ENCODE data around the gene HDAC5. TPM values are rescaled to one million over a fixed set of nuclear protein-coding genes. Genes with fewer than 3 reads are reported as not detected.
"Not testable (repeated sequence)": the region's sequence is repeated elsewhere in the genome, so short reads cannot be mapped to it uniquely, and the experiment has no call there.

Gene HDAC5
- total RNA-seq, 2 donors from 2014 or later = 71.2 to 145 TPM

- TF ChIP-seq POLR2A (IDR thresholded peaks at IDR 0.05) = no peak
- TF ChIP-seq POLR2AphosphoS5 (IDR thresholded peaks at IDR 0.05) = no peak
- TF ChIP-seq CTCF (IDR thresholded peaks at IDR 0.05) = no peak
- DNase-seq (ENCODE audit: low spot score) = no peak
- 56% methylated on average over 3 of the region's 3 CpGs for WGBS
- Histone ChIP-seq H3K4me3 (no peak overlapping the region), H3K27ac (no peak overlapping the region), H3K36me3 (no peaks in the 10 kb centered on the region), H3K27me3 (replicated peaks; ENCODE audit: insufficient read depth) (no peaks in the 10 kb centered on the region), H3K9me3 (no peaks in the 10 kb centered on the region), H3K4me1 (replicated peaks) (peaks cover 17% of the 10 kb centered on the region)
- intact Hi-C loops (cut with DNase I) = no loop called here
Observed at GRCh38 chr17:44105941-44106340, 17.5 kb downstream of the HDAC5 start.

- no peak overlapping the region for H3K4me3 ChIP-seq
- intact Hi-C loops (cut with DNase I) = no loop called here
- H3K9me3 ChIP-seq = no peaks in the 10 kb centered on the region
- no peak for TF ChIP-seq POLR2A (IDR thresholded peaks at IDR 0.05)
- no peak for TF ChIP-seq POLR2AphosphoS5 (IDR thresholded peaks at IDR 0.05)
- TF ChIP-seq CTCF (IDR thresholded peaks at IDR 0.05) = no peak
- no peak overlapping the region for H3K27ac ChIP-seq
- DNase-seq (ENCODE audit: low spot score) = no peak
- peaks cover 13% of the 10 kb centered on the region for H3K4me1 ChIP-seq (replicated peaks)
- WGBS = 52% methylated on average over 3 of the region's 3 CpGs
- no peaks in the 10 kb centered on the region for H3K27me3 ChIP-seq (replicated peaks; ENCODE audit: insufficient read depth)
- no peaks in the 10 kb centered on the region for H3K36me3 ChIP-seq
Observed at GRCh38 chr17:44105483-44105882, 18.0 kb downstream of the HDAC5 start.

GRCh38 chr17:44102849-44103622, 20.4 kb downstream of the HDAC5 start:
- H3K27me3 ChIP-seq (replicated peaks; ENCODE audit: insufficient read depth) = no peaks in the 10 kb centered on the region
- H3K4me3 ChIP-seq = no peak overlapping the region
- no peak overlapping the region for H3K27ac ChIP-seq
- intact Hi-C loops (cut with DNase I) = no loop called here
- H3K4me1 ChIP-seq (replicated peaks) = no peaks in the 10 kb centered on the region
- WGBS = 73% methylated on average over 16 of the region's 16 CpGs
- H3K9me3 ChIP-seq = no peaks in the 10 kb centered on the region
- no peaks in the 10 kb centered on the region for H3K36me3 ChIP-seq
- TF ChIP-seq CTCF (IDR thresholded peaks at IDR 0.05) (no peak), POLR2A (IDR thresholded peaks at IDR 0.05) (no peak), POLR2AphosphoS5 (IDR thresholded peaks at IDR 0.05) (no peak)
- no peak for DNase-seq (ENCODE audit: low spot score)

- H3K27me3 ChIP-seq (replicated peaks; ENCODE audit: insufficient read depth); intact Hi-C loops (cut with DNase I); H3K4me3 ChIP-seq; H3K36me3 ChIP-seq; DNase-seq (ENCODE audit: low spot score); H3K9me3 ChIP-seq; H3K4me1 ChIP-seq (replicated peaks); H3K27ac ChIP-seq: not testable (repeated sequence)
- 75% methylated on average over 6 of the region's 6 CpGs for WGBS
Observed at GRCh38 chr17:44101858-44102257, 21.6 kb downstream of the HDAC5 start.

- intact Hi-C loops (cut with DNase I) = no loop called here
- TF ChIP-seq POLR2AphosphoS5 (IDR thresholded peaks at IDR 0.05) (no peak), POLR2A (IDR thresholded peaks at IDR 0.05) (no peak), CTCF (IDR thresholded peaks at IDR 0.05) (no peak)
- Histone ChIP-seq H3K4me1 (replicated peaks) (peaks cover 3% of the 10 kb centered on the region), H3K27ac (no peak overlapping the region), H3K4me3 (no peak overlapping the region), H3K27me3 (replicated peaks; ENCODE audit: insufficient read depth) (no peaks in the 10 kb centered on the region), H3K9me3 (no peaks in the 10 kb centered on the region), H3K36me3 (peaks cover 4 to 12% of the 10 kb centered on the region in 2 donors)
- DNase-seq (ENCODE audit: low spot score) = no peak
- WGBS = 72% methylated on average over 11 of the region's 13 CpGs
Observed at GRCh38 chr17:44097110-44097958, 26.1 kb downstream of the HDAC5 start.

Data from prostate gland (tissue), 2 donors.